Heart right ventricle (tissue), 16 donors: Measurements from ENCODE around the gene RPS6KA2. TPM values are rescaled to one million over a fixed set of nuclear protein-coding genes. Genes with fewer than 3 reads are reported as not detected.

Experiments used
- ATAC-seq, 8 donors: fragments of 200-7000 bp; cut with Tn5 transposase; one replicate each; pipeline ENCODE4 v1.9.1; 2020; ENCODE audit warnings: mild to moderate bottlenecking in 8 of 8, moderate library complexity in 8 of 8, moderate number of reproducible peaks in 1 of 8
- DNase-seq, 2 donors: peaks; one replicate each; pipeline ENCODE4 v3.0.0-alpha.2; 2020
- H3K27ac ChIP-seq, 10 donors: fragments of 200-600 bp; sonication (generic) in 2 of 10; one replicate each; pipeline versions ENCODE4 v1.5.0 to v1.8.0; 2020 to 2022; ENCODE audit warnings: mild to moderate bottlenecking in 3 of 10
- H3K27me3 ChIP-seq, 7 donors: fragments of 200-600 bp; one replicate each; pipeline ENCODE4 v1.8.0; 2021 to 2022; ENCODE audit warnings: mild to moderate bottlenecking in 2 of 7
- H3K36me3 ChIP-seq, 9 donors: fragments of 200-600 bp; sonication (generic) in 1 of 9; one replicate each; pipeline versions ENCODE4 v1.5.0 to v1.8.0; 2020 to 2022; ENCODE audit warnings: mild to moderate bottlenecking in 2 of 9
- H3K4me1 ChIP-seq, 9 donors: fragments of 200-600 bp; sonication (generic) in 1 of 9; one replicate each; pipeline versions ENCODE4 v1.5.0 to v1.8.0; 2020 to 2022; ENCODE audit warnings: mild to moderate bottlenecking in 4 of 9
- H3K4me3 ChIP-seq, 10 donors: fragments of 200-600 bp; sonication (generic) in 2 of 10; one replicate each; pipeline versions ENCODE4 v1.5.0 to v1.8.0; 2020 to 2022; ENCODE audit warnings: mild to moderate bottlenecking in 7 of 10, moderate library complexity in 2 of 10
- H3K9me3 ChIP-seq, 11 donors: fragments of 200-600 bp in 10 of 11; sonication (generic) in 2 of 11; one replicate each; pipeline versions ENCODE4 v1.5.0 to v1.8.0; 2013 to 2022; ENCODE audit warnings: mild to moderate bottlenecking in 2 of 11, control low read depth in 1 of 11, moderate library complexity in 1 of 11
- CTCF ChIP-seq, 9 donors: fragments of 200-600 bp; sonication (generic) in 2 of 9; IDR thresholded peaks; one replicate each; pipeline versions ENCODE4 v1.5.0 to v1.8.0; 2021 to 2022; ENCODE audit warnings: antibody characterized with exemption in 9 of 9, mild to moderate bottlenecking in 5 of 9, moderate library complexity in 1 of 9
- WGBS, 2 donors: extraction: QIAGEN DNeasy Blood & Tissue Kit; methylation state at CpG; one replicate each; pipeline ENCODE4 v1.1.7; 2013; ENCODE audit warnings: inconsistent platforms in 1 of 2; 5-methylcytosine and 5-hydroxymethylcytosine counted together
- intact Hi-C, 10 donors: fragments of 100-400 bp; cut with DNase I; formaldehyde crosslinking; loops; one replicate each; pipeline versions ENCODE4 v1.11.1 to v1.14.2; 2022
- polyA plus RNA-seq, 2 donors: library from polyadenylated mRNA; stranded (reverse); fragments of 200-250 nt; gene quantifications; one replicate each; pipeline ENCODE4 v1.2.3, GENCODE V29; 2013
- total RNA-seq, 10 donors: library from RNA; stranded (reverse); fragmentation: NEBNext Ultra II Directional in 3 of 10; extraction: Animal tissue kit (Norgen Biotek cat#: 25700) in 3 of 10; gene quantifications; one replicate each; pipeline versions ENCODE4 v1.2.1 to v1.2.4, GENCODE V29; 2021 to 2023
- donor health status: Arrhythmogenic right ventricular cardiomyopathy.
- donor health status: ischemic (EF 13 %, LVEDD 7.1; RV severe dilation, severe dysfunction).
- donor health status: healthy with polysubstance abuse.
- donor health status: DM: no; HTN: yes; CAD: no.
- donor health status: DM: no; HTN: no; CAD: no.
- donor health status: ischemic (EF 25% LVEDD 6.9; RV normal size, moderate dysfunction).
- donor health status: ischemic (EF 25% LVEDD 5.7; RV mildly dilated, moderate dysfunction).
- donor health status: healthy.
- donor health status: DM: yes; HTN: yes; CAD: no.
- donor health status: Ischemic cardiomyopathy.
- donor health status: ischemic (EF 35%, LVEDD 5.7; RV mildly dilated, moderate dysfunction).
- donor health status: nonischemic (EF 11% LVEDD 7.7; RV severe dilation, severe dysfunction).
- donor health status: DM: yes; HTN: yes; CAD: no.
- donor health status: PGD.
- donor health status: ischemic (EF 29% LVEDD 5.4; RV normal size, mild dysfunction).
- donor health status: nonischemic (EF 23%, LVEDD 6.1; RV moderate dilation, normal function).

RPS6KA2 gene
- total and polyA plus RNA-seq, 12 donors, result 20.3 to 91.4 (median 73.7) TPM

DNA sequence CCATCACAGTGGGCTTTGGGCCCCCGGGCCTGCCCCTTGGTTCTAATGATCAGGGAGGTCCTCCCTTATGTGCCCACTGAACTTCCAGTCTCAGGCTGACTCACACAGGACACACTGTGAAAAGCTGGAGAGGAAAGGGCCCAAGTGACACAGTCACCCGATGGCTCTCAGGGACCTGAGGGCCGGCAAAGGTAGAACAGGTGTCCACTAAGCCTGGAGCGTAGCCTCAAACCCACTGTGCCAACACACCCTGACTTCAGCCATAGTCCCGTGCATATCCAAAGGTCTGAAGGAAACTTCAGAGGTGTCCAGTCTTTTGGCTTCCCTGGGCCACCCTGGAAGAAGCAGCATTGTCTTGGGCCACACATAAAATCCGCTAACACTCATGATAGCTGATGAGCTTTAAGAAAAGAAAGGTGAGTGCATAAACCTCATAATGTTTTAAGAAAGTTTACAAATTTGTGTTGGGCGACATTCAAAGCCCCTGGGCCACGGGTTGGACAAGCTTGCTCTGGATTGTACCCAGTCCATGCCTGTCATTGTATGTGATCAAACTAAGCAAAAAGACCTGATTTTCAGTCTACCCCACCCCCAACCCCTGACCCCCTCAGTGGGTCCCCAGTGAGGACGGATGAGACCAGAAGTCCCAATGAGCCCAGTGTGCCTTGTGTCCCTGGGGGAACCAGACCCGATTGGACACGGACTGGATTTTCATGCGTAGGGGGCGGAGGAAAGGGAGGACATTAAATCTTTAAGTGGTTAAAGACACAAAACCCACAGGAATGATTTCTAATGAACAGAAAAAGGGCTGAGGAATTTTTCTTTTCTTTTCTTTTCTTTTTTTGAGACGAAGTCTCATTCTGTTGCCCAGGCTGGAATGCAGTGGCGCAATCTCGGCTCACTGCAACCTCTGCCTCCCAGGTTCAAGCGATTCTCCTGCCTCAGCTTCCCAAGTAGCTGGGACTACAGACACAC lies 46.7 kb downstream of the RPS6KA2 start:
- no peak for ATAC-seq
- Histone ChIP-seq H3K27me3 (no peaks in the 10 kb centered on the region), H3K36me3 (peaks cover 0 to 6% (median 0%) of the 10 kb centered on the region in 9 donors), H3K9me3 (peaks cover 0 to 11% (median 0%) of the 10 kb centered on the region in 11 donors), H3K27ac (no peak overlapping the region), H3K4me1 (peaks cover 0 to 35% (median 18%) of the 10 kb centered on the region in 9 donors), H3K4me3 (no peak overlapping the region)
- 92 to 93% methylated on average over 17 of the region's 17 CpGs for WGBS, 2 donors
- TF ChIP-seq CTCF (IDR thresholded peaks at IDR 0.05), result no peak
- intact Hi-C loops, result no loop called here
- DNase-seq, result no peak

GRCh38 chr6:166579237-166579850 lies 47.7 kb downstream of the RPS6KA2 start:
- no peak for TF ChIP-seq CTCF (IDR thresholded peaks at IDR 0.05)
- Histone ChIP-seq H3K4me1 (peaks cover 0 to 33% (median 27%) of the 10 kb centered on the region in 9 donors), H3K27ac (no peak overlapping the region), H3K9me3 (peaks cover 0 to 11% (median 0%) of the 10 kb centered on the region in 11 donors), H3K4me3 (no peak overlapping the region), H3K27me3 (no peaks in the 10 kb centered on the region), H3K36me3 (peaks cover 0 to 6% (median 0%) of the 10 kb centered on the region in 9 donors)
- 54 to 56% methylated on average over 9 of the region's 9 CpGs for WGBS, 2 donors
- intact Hi-C loops, result loop anchor here in 3 of 10 donors (5.0 to 10.0 kb wide), 2 partner anchors 33 to 115 kb away; no protein-coding TSS in a partner anchor
- DNase-seq (no peak), ATAC-seq (no peak)

DNA sequence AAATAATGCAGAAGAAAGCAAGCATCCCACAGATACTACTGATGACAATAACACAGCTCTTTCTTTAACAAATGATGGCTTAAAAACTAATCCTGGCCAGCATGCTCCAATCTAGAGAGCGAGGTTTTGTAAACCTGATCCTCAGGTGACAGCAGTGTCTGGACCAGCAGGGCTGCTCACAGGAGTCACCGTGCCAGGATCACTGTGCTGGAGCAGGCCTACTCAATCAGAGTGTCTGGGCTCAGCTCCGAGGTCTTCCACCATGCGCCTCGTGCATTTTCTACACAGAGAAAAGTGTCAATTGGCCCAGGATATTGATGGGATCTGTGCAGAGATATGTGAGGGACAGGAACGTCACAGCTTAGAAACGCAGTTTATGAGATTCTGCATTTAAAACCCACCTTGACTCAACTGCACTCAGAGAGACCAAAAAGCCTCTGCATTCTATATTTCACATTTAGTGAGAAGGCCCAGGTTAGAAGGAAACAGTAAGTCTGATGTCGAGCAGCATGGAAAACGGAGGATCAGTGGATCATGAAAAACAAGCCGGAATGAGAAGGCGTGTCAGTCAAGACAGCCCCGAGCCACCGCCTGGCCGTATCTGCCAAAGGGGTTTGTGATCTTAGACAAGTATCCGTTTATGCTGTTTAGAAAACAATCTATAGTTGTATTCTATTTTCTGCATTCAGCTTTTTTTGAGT lies 48.4 kb downstream of the RPS6KA2 start:
- no peak for TF ChIP-seq CTCF (IDR thresholded peaks at IDR 0.05)
- DNase-seq (no peak), ATAC-seq (no peak)
- no peaks in the 10 kb centered on the region for H3K27me3 ChIP-seq
- H3K27ac ChIP-seq, result no peak overlapping the region
- peaks cover 0 to 11% (median 0%) of the 10 kb centered on the region in 11 donors for H3K9me3 ChIP-seq
- intact Hi-C loops, result loop anchor here in 3 of 10 donors (5.0 to 10.0 kb wide), 2 partner anchors 34 to 116 kb away; no protein-coding TSS in a partner anchor
- 92% methylated on average over 15 of the region's 15 CpGs for WGBS, 2 donors
- H3K4me3 ChIP-seq, result no peak overlapping the region
- H3K36me3 ChIP-seq, result peaks cover 0 to 6% (median 0%) of the 10 kb centered on the region in 9 donors
- H3K4me1 ChIP-seq, result peaks cover 0 to 31% (median 23%) of the 10 kb centered on the region in 9 donors
